ENCODE measurements around the gene SLC25A39. TPM values are rescaled to one million over a fixed set of nuclear protein-coding genes. Genes with fewer than 3 reads are reported as not detected.

SLC25A39 gene
- total RNA-seq, 1 experiment from 2014 or later = 164 TPM

GRCh38 chr17:44361292-44362260 lies 37.0 kb upstream of the SLC25A39 start:
- H3K27ac ChIP-seq = no peak overlapping the region
- no TSS peak for BruUV-seq (replicated peaks)
- no peaks in the 10 kb centered on the region for H3K4me1 ChIP-seq (replicated peaks; ENCODE audit: insufficient read depth)
- no peak for TF ChIP-seq EZH2 (IDR thresholded peaks at IDR 0.05; ENCODE audit: low read depth)
- no peak for TF ChIP-seq CTCF (conservative IDR thresholded peaks at IDR 0.05)
- H3K27me3 ChIP-seq (ENCODE audit: insufficient read depth, low read depth) = peaks cover 18% of the 10 kb centered on the region; the same call in 1 of the 2 replicates
- H3K4me3 ChIP-seq = no peak overlapping the region
- H4K20me1 ChIP-seq (ENCODE audit: insufficient read depth) = no peaks in the 10 kb centered on the region
- intact Hi-C loops (cut with micrococcal nuclease; ENCODE audit: unreplicated experiment) = no loop called here
- H3K36me3 ChIP-seq (ENCODE audit: low read depth) = no peaks in the 10 kb centered on the region
- no peaks in the 10 kb centered on the region for H3K9me3 ChIP-seq (ENCODE audit: insufficient read depth, low read depth)
- no peaks in the 10 kb centered on the region for H3K79me2 ChIP-seq (ENCODE audit: low read depth)
- DNase-seq = no peak
- H3K4me2 ChIP-seq = no peak overlapping the region
- H2AFZ ChIP-seq = no peak overlapping the region
- H3F3A ChIP-seq (ENCODE audit: insufficient read depth, low read depth) = peaks cover 5% of the 10 kb centered on the region; the same call in 1 of the 2 replicates
- H3K9me2 ChIP-seq (ENCODE audit: insufficient read depth) = no peaks in the 10 kb centered on the region
- CTCF ChIA-PET = no interaction called here
- POLR2A ChIA-PET (ENCODE audit: unreplicated experiment) = no interaction called here

- H3K79me2 ChIP-seq (ENCODE audit: low read depth) = no peaks in the 10 kb centered on the region
- H3F3A ChIP-seq (ENCODE audit: insufficient read depth, low read depth) = peaks cover 5% of the 10 kb centered on the region; the same call in 1 of the 2 replicates
- no peak overlapping the region for H3K4me3 ChIP-seq
- no peaks in the 10 kb centered on the region for H3K4me1 ChIP-seq (replicated peaks; ENCODE audit: insufficient read depth)
- H3K36me3 ChIP-seq (ENCODE audit: low read depth) = no peaks in the 10 kb centered on the region
- no peak overlapping the region for H2AFZ ChIP-seq
- H3K27me3 ChIP-seq (ENCODE audit: insufficient read depth, low read depth) = peaks cover 10% of the 10 kb centered on the region; the same call in 1 of the 2 replicates
- TF ChIP-seq CTCF (conservative IDR thresholded peaks at IDR 0.05) = no peak
- TF ChIP-seq EZH2 (IDR thresholded peaks at IDR 0.05; ENCODE audit: low read depth) = no peak
- DNase-seq = no peak
- H4K20me1 ChIP-seq (ENCODE audit: insufficient read depth) = no peaks in the 10 kb centered on the region
- intact Hi-C loops (cut with micrococcal nuclease; ENCODE audit: unreplicated experiment) = no loop called here
- CTCF ChIA-PET = no interaction called here
- H3K27ac ChIP-seq = no peak overlapping the region
- no peak overlapping the region for H3K4me2 ChIP-seq
- no TSS peak for BruUV-seq (replicated peaks)
- no peaks in the 10 kb centered on the region for H3K9me3 ChIP-seq (ENCODE audit: insufficient read depth, low read depth)
- H3K9me2 ChIP-seq (ENCODE audit: insufficient read depth) = no peaks in the 10 kb centered on the region
- POLR2A ChIA-PET (ENCODE audit: unreplicated experiment) = no interaction called here
Measured at GRCh38 chr17:44360826-44361225, 36.2 kb upstream of the SLC25A39 start.

GRCh38 chr17:44360144-44360533 lies 35.5 kb upstream of the SLC25A39 start:
- POLR2A ChIA-PET (ENCODE audit: unreplicated experiment) = interaction anchor here (0.7 kb wide), 1 partner anchor 163 kb away, joined by 3 read pairs; no protein-coding TSS in a partner anchor
- peaks cover 5% of the 10 kb centered on the region; the same call in 1 of the 2 replicates for H3F3A ChIP-seq (ENCODE audit: insufficient read depth, low read depth)
- no peak overlapping the region for H2AFZ ChIP-seq
- DNase-seq = no peak
- no peak overlapping the region for H3K27ac ChIP-seq
- peaks cover 3% of the 10 kb centered on the region; the same call in 1 of the 2 replicates for H3K27me3 ChIP-seq (ENCODE audit: insufficient read depth, low read depth)
- H3K4me1 ChIP-seq (replicated peaks; ENCODE audit: insufficient read depth) = no peaks in the 10 kb centered on the region
- no peak overlapping the region for H3K4me3 ChIP-seq
- intact Hi-C loops (cut with micrococcal nuclease; ENCODE audit: unreplicated experiment) = no loop called here
- CTCF ChIA-PET = no interaction called here
- H3K9me3 ChIP-seq (ENCODE audit: insufficient read depth, low read depth) = no peaks in the 10 kb centered on the region
- H3K36me3 ChIP-seq (ENCODE audit: low read depth) = no peaks in the 10 kb centered on the region
- H3K79me2 ChIP-seq (ENCODE audit: low read depth) = no peaks in the 10 kb centered on the region
- H3K9me2 ChIP-seq (ENCODE audit: insufficient read depth) = no peaks in the 10 kb centered on the region
- no peak for TF ChIP-seq EZH2 (IDR thresholded peaks at IDR 0.05; ENCODE audit: low read depth)
- no peak for TF ChIP-seq CTCF (conservative IDR thresholded peaks at IDR 0.05)
- no TSS peak for BruUV-seq (replicated peaks)
- H4K20me1 ChIP-seq (ENCODE audit: insufficient read depth) = no peaks in the 10 kb centered on the region
- no peak overlapping the region for H3K4me2 ChIP-seq

Measured in PC-9 (cell line).